ENCODE results near the gene ADGRF4.

ADGRF4 gene

GRCh38 chr6:47700596-47700995, 2.2 kb downstream of the ADGRF4 start:
- H3K4me3 ChIP-seq, result no peak overlapping the region
- H3K27me3 ChIP-seq (ENCODE audit: low read depth), result no peaks in the 10 kb centered on the region
- H3K4me1 ChIP-seq, result no peaks in the 10 kb centered on the region
- in situ Hi-C loops (cut with MboI; ENCODE audit: low sequenced_read_pairs), result no loop called here
- no peaks in the 10 kb centered on the region for H3K36me3 ChIP-seq (replicated peaks)
- no peak for DNase-seq (ENCODE audit: low spot score in 2 of 2)
- no peaks in the 10 kb centered on the region for H3K9me3 ChIP-seq

GRCh38 chr6:47701363-47701762, 3.0 kb downstream of the ADGRF4 start:
- H3K36me3 ChIP-seq (replicated peaks), result no peaks in the 10 kb centered on the region
- no peaks in the 10 kb centered on the region for H3K9me3 ChIP-seq
- in situ Hi-C loops (cut with MboI; ENCODE audit: low sequenced_read_pairs), result no loop called here
- no peak overlapping the region for H3K4me3 ChIP-seq
- peak in 1 of 2 experiments; percentile 7 for DNase-seq (ENCODE audit: low spot score in 2 of 2)
- H3K27me3 ChIP-seq (ENCODE audit: low read depth), result no peaks in the 10 kb centered on the region
- no peaks in the 10 kb centered on the region for H3K4me1 ChIP-seq

GRCh38 chr6:47709160-47709559, 10.8 kb downstream of the ADGRF4 start:
- no peak overlapping the region for H3K4me3 ChIP-seq
- no peak for DNase-seq (ENCODE audit: low spot score in 2 of 2)
- H3K27me3 ChIP-seq (ENCODE audit: low read depth), result peaks cover 3% of the 10 kb centered on the region; the same call in 1 of the 2 replicates
- H3K4me1 ChIP-seq, result no peaks in the 10 kb centered on the region
- no peaks in the 10 kb centered on the region for H3K36me3 ChIP-seq (replicated peaks)
- no peaks in the 10 kb centered on the region for H3K9me3 ChIP-seq
- in situ Hi-C loops (cut with MboI; ENCODE audit: low sequenced_read_pairs), result no loop called here

- peaks cover 3% of the 10 kb centered on the region; the same call in 1 of the 2 replicates for H3K27me3 ChIP-seq (ENCODE audit: low read depth)
- H3K4me3 ChIP-seq, result no peak overlapping the region
- H3K4me1 ChIP-seq, result no peaks in the 10 kb centered on the region
- in situ Hi-C loops (cut with MboI; ENCODE audit: low sequenced_read_pairs), result no loop called here
- no peak for DNase-seq (ENCODE audit: low spot score in 2 of 2)
- no peaks in the 10 kb centered on the region for H3K36me3 ChIP-seq (replicated peaks)
- H3K9me3 ChIP-seq, result no peaks in the 10 kb centered on the region; the same call in 1 of the 2 replicates
Observed at GRCh38 chr6:47710295-47710694, 11.9 kb downstream of the ADGRF4 start.

- in situ Hi-C loops (cut with MboI; ENCODE audit: low sequenced_read_pairs), result no loop called here
- no peaks in the 10 kb centered on the region for H3K27me3 ChIP-seq (ENCODE audit: low read depth)
- H3K36me3 ChIP-seq (replicated peaks), result no peaks in the 10 kb centered on the region
Observed at GRCh38 chr6:47713200-47713599, 14.8 kb downstream of the ADGRF4 start.

GRCh38 chr6:47714802-47715201, 16.4 kb downstream of the ADGRF4 start:
- H3K4me3 ChIP-seq, result no peak overlapping the region
- no peaks in the 10 kb centered on the region for H3K4me1 ChIP-seq
- no peak for DNase-seq (ENCODE audit: low spot score in 2 of 2)
- H3K27me3 ChIP-seq (ENCODE audit: low read depth), result no peaks in the 10 kb centered on the region
- H3K9me3 ChIP-seq, result no peaks in the 10 kb centered on the region; the same call in 1 of the 2 replicates
- H3K36me3 ChIP-seq (replicated peaks), result no peaks in the 10 kb centered on the region
- in situ Hi-C loops (cut with MboI; ENCODE audit: low sequenced_read_pairs), result no loop called here

More at GRCh38 chr6:47713200-47713599, 14.8 kb downstream of the ADGRF4 start:
- DNase-seq (ENCODE audit: low spot score in 2 of 2), result no peak
- H3K4me1 ChIP-seq, result no peaks in the 10 kb centered on the region
- H3K9me3 ChIP-seq, result no peaks in the 10 kb centered on the region; the same call in 1 of the 2 replicates
- H3K4me3 ChIP-seq, result no peak overlapping the region

- DNase-seq (ENCODE audit: low spot score in 2 of 2), result no peak
- no peaks in the 10 kb centered on the region; the same call in 1 of the 2 replicates for H3K9me3 ChIP-seq
- H3K27me3 ChIP-seq (ENCODE audit: low read depth), result no peaks in the 10 kb centered on the region
- no peak overlapping the region for H3K4me3 ChIP-seq
- in situ Hi-C loops (cut with MboI; ENCODE audit: low sequenced_read_pairs), result no loop called here
- H3K36me3 ChIP-seq (replicated peaks), result no peaks in the 10 kb centered on the region
- H3K4me1 ChIP-seq, result no peaks in the 10 kb centered on the region
Observed at GRCh38 chr6:47715782-47716181, 17.4 kb downstream of the ADGRF4 start.

GRCh38 chr6:47716207-47716606, 17.8 kb downstream of the ADGRF4 start:
- Histone ChIP-seq H3K4me1 (no peaks in the 10 kb centered on the region), H3K27me3 (ENCODE audit: low read depth) (no peaks in the 10 kb centered on the region), H3K36me3 (replicated peaks) (no peaks in the 10 kb centered on the region), H3K4me3 (no peak overlapping the region), H3K9me3 (no peaks in the 10 kb centered on the region; the same call in 1 of the 2 replicates)
- in situ Hi-C loops (cut with MboI; ENCODE audit: low sequenced_read_pairs), result no loop called here
- no peak for DNase-seq (ENCODE audit: low spot score in 2 of 2)

GRCh38 chr6:47718571-47718970, 20.2 kb downstream of the ADGRF4 start:
- Histone ChIP-seq H3K36me3 (replicated peaks) (no peaks in the 10 kb centered on the region), H3K27me3 (ENCODE audit: low read depth) (no peaks in the 10 kb centered on the region), H3K9me3 (no peaks in the 10 kb centered on the region; the same call in 1 of the 2 replicates), H3K4me3 (no peak overlapping the region), H3K4me1 (no peaks in the 10 kb centered on the region)
- no peak for DNase-seq (ENCODE audit: low spot score in 2 of 2)
- in situ Hi-C loops (cut with MboI; ENCODE audit: low sequenced_read_pairs), result no loop called here

GRCh38 chr6:47721189-47721588, 22.8 kb downstream of the ADGRF4 start:
- Histone ChIP-seq H3K4me1 (no peaks in the 10 kb centered on the region), H3K4me3 (no peak overlapping the region), H3K27me3 (ENCODE audit: low read depth) (no peaks in the 10 kb centered on the region), H3K9me3 (no peaks in the 10 kb centered on the region), H3K36me3 (replicated peaks) (no peaks in the 10 kb centered on the region)
- DNase-seq (ENCODE audit: low spot score in 2 of 2), result no peak
- in situ Hi-C loops (cut with MboI; ENCODE audit: low sequenced_read_pairs), result no loop called here

- DNase-seq (ENCODE audit: low spot score in 2 of 2), result no peak
- no peaks in the 10 kb centered on the region for H3K9me3 ChIP-seq
- no peak overlapping the region for H3K4me3 ChIP-seq
- in situ Hi-C loops (cut with MboI; ENCODE audit: low sequenced_read_pairs), result no loop called here
- H3K36me3 ChIP-seq (replicated peaks), result no peaks in the 10 kb centered on the region
- H3K4me1 ChIP-seq, result no peaks in the 10 kb centered on the region
- H3K27me3 ChIP-seq (ENCODE audit: low read depth), result no peaks in the 10 kb centered on the region
Observed at GRCh38 chr6:47722194-47722593, 23.8 kb downstream of the ADGRF4 start.

GRCh38 chr6:47724300-47724699, 25.9 kb downstream of the ADGRF4 start:
- no peaks in the 10 kb centered on the region for H3K9me3 ChIP-seq
- no peaks in the 10 kb centered on the region for H3K36me3 ChIP-seq (replicated peaks)
- no peak for DNase-seq (ENCODE audit: low spot score in 2 of 2)
- in situ Hi-C loops (cut with MboI; ENCODE audit: low sequenced_read_pairs), result no loop called here
- no peak overlapping the region for H3K4me3 ChIP-seq
- H3K27me3 ChIP-seq (ENCODE audit: low read depth), result no peaks in the 10 kb centered on the region
- no peaks in the 10 kb centered on the region for H3K4me1 ChIP-seq

- in situ Hi-C loops (cut with MboI; ENCODE audit: low sequenced_read_pairs), result no loop called here
- DNase-seq (ENCODE audit: low spot score in 2 of 2), result no peak
- Histone ChIP-seq H3K36me3 (replicated peaks) (no peaks in the 10 kb centered on the region), H3K27me3 (ENCODE audit: low read depth) (no peaks in the 10 kb centered on the region), H3K4me3 (no peak overlapping the region), H3K4me1 (no peaks in the 10 kb centered on the region), H3K9me3 (no peaks in the 10 kb centered on the region)
Observed at GRCh38 chr6:47727391-47727790, 29.0 kb downstream of the ADGRF4 start.

GRCh38 chr6:47729019-47729418, 30.6 kb downstream of the ADGRF4 start:
- Histone ChIP-seq H3K9me3 (no peaks in the 10 kb centered on the region), H3K36me3 (replicated peaks) (no peaks in the 10 kb centered on the region), H3K4me3 (no peak overlapping the region), H3K27me3 (ENCODE audit: low read depth) (no peaks in the 10 kb centered on the region), H3K4me1 (no peaks in the 10 kb centered on the region)
- in situ Hi-C loops (cut with MboI; ENCODE audit: low sequenced_read_pairs), result no loop called here
- no peak for DNase-seq (ENCODE audit: low spot score in 2 of 2)

GRCh38 chr6:47729457-47729856, 31.1 kb downstream of the ADGRF4 start:
- no peaks in the 10 kb centered on the region for H3K27me3 ChIP-seq (ENCODE audit: low read depth)
- in situ Hi-C loops (cut with MboI; ENCODE audit: low sequenced_read_pairs), result no loop called here
- H3K4me3 ChIP-seq, result no peak overlapping the region
- no peak for DNase-seq (ENCODE audit: low spot score in 2 of 2)
- peaks cover 2% of the 10 kb centered on the region; the same call in 1 of the 2 replicates for H3K4me1 ChIP-seq
- no peaks in the 10 kb centered on the region for H3K9me3 ChIP-seq
- H3K36me3 ChIP-seq (replicated peaks), result no peaks in the 10 kb centered on the region
